PC-3 (cell line): Measurements from ENCODE around the gene LTB4R. TPM values are rescaled to one million over a fixed set of nuclear protein-coding genes. Genes with fewer than 3 reads are reported as not detected.

Experiments used
- ATAC-seq: fragments of 200-7000 bp; cut with Tn5 transposase; 2 replicates; pipeline ENCODE4 v1.9.1; 2020; ENCODE audit warnings: mild to moderate bottlenecking, moderate library complexity
- BruUV-seq: library from RNA; stranded (reverse); fragments of 400-500 nt; replicated peaks from 2 replicates; lab custom pipeline; 2021; lab: Mats Ljungman, UMichigan
- CTCF ChIA-PET: fragments of 300-600 bp; sonication (Branson Sonifier 250); formaldehyde crosslinking; loops from one replicate; lab custom pipeline; 2022; ENCODE audit warnings: antibody characterized with exemption; lab: Charles Lee
- POLR2A ChIA-PET: fragments of 300-600 bp; sonication (Branson Sonifier 250); formaldehyde crosslinking; loops from one replicate; lab custom pipeline; 2022; ENCODE audit warnings: antibody characterized with exemption; ENCODE audit not compliant: unreplicated experiment; lab: Charles Lee
- DNase-seq: peaks from one replicate; pipeline ENCODE4 v3.0.0-alpha.2; 2015
- H2AFZ ChIP-seq: fragments of 300-600 bp; sonication (generic); 2 replicates; pipeline ENCODE4 v1.6.0; 2016; ENCODE audit warnings: antibody characterized with exemption, low read length
- H3F3A ChIP-seq: fragments of 300-600 bp; sonication (generic); one replicate; pipeline ENCODE4 v1.6.0; 2017; ENCODE audit warnings: antibody characterized with exemption, low read length, control low read depth, mild to moderate bottlenecking; ENCODE audit not compliant: unreplicated experiment
- H3K27ac ChIP-seq: fragments of 300-600 bp; sonication (generic); 2 replicates; pipeline ENCODE4 v1.5.1; 2016; ENCODE audit warnings: mild to moderate bottlenecking, low read length
- H3K27me3 ChIP-seq: fragments of 300-600 bp; sonication (generic); 2 replicates; pipeline ENCODE4 v1.6.1; 2016; ENCODE audit warnings: low read length, mixed read lengths
- H3K36me3 ChIP-seq: fragments of 300-600 bp; sonication (generic); 2 replicates; pipeline ENCODE4 v1.6.1; 2016; ENCODE audit warnings: low read depth, mixed run types, low read length, mixed read lengths
- H3K4me1 ChIP-seq: fragments of 300-600 bp; sonication (generic); 2 replicates; pipeline ENCODE4 v1.5.1; 2016; ENCODE audit warnings: low read length; ENCODE audit not compliant: insufficient read depth
- H3K4me2 ChIP-seq: fragments of 300-600 bp; sonication (generic); 2 replicates; pipeline ENCODE4 v1.6.0; 2016; ENCODE audit warnings: low read length
- H3K4me3 ChIP-seq: fragments of 300-600 bp; sonication (generic); 2 replicates; pipeline ENCODE4 v1.5.1; 2016; ENCODE audit warnings: mild to moderate bottlenecking, low read length, mixed read lengths
- H3K79me2 ChIP-seq: fragments of 300-600 bp; sonication (generic); 2 replicates; pipeline ENCODE4 v1.6.1; 2017; ENCODE audit warnings: low read length, mixed read lengths
- H3K9ac ChIP-seq: fragments of 300-600 bp; sonication (generic); 2 replicates; pipeline ENCODE4 v1.6.0; 2016; ENCODE audit warnings: mild to moderate bottlenecking, low read length
- H3K9me2 ChIP-seq: fragments of 300-600 bp; sonication (generic); replicated peaks from 2 replicates; pipeline ENCODE4 v1.6.1; 2016; ENCODE audit warnings: mixed run types, low read length, mixed read lengths
- H3K9me3 ChIP-seq: fragments of 300-600 bp; sonication (generic); 2 replicates; pipeline ENCODE4 v1.6.1; 2016; ENCODE audit warnings: low read length, mixed read lengths
- H4K20me1 ChIP-seq: fragments of 300-600 bp; sonication (generic); 2 replicates; pipeline ENCODE4 v1.6.1; 2016; ENCODE audit warnings: low read length, mixed read lengths
- EZH2 ChIP-seq: fragments of 300-600 bp; sonication (generic); IDR thresholded peaks from one replicate; pipeline ENCODE4 v1.6.1; 2017; ENCODE audit warnings: antibody characterized with exemption, mild to moderate bottlenecking, low read length; ENCODE audit not compliant: unreplicated experiment
- EZH2phosphoT487 ChIP-seq: fragments of 300-600 bp; sonication (generic); IDR thresholded peaks from 2 replicates; pipeline ENCODE4 v1.6.1; 2018; ENCODE audit warnings: mild to moderate bottlenecking, antibody characterized with exemption, low read length, borderline replicate concordance
- intact Hi-C: fragments of 100-400 bp; cut with micrococcal nuclease; formaldehyde crosslinking; loops from 2 replicates; pipeline ENCODE4 v1.9.0; 2023
- total RNA-seq: library from RNA; depleted of rRNA; stranded (reverse); fragments of >200 nt; gene quantifications from 2 replicates; pipeline ENCODE4 v1.2.3, GENCODE V29; 2014
- TF ChIP-seq, protein P1 (sequence below): fragments of 300-600 bp; sonication (generic); conservative IDR thresholded peaks from 2 replicates; pipeline ENCODE4 v1.5.1; 2017; ENCODE audit warnings: antibody characterized with exemption, low read depth, mild to moderate bottlenecking, low read length

The LTB4R gene
- total RNA-seq, 1 experiment from 2014 or later = 11.6 TPM

- ATAC-seq (no peak), DNase-seq (no peak)
- Histone ChIP-seq H4K20me1 (no peaks in the 10 kb centered on the region), H3K27me3 (no peaks in the 10 kb centered on the region), H3K9ac (no peak overlapping the region), H3K9me3 (no peaks in the 10 kb centered on the region), H3K9me2 (no peaks in the 10 kb centered on the region), H3K4me1 (no peaks in the 10 kb centered on the region), H3K79me2 (no peaks in the 10 kb centered on the region), H3K27ac (no peak overlapping the region), H2AFZ (no peak overlapping the region), H3F3A (no peaks in the 10 kb centered on the region), H3K36me3 (no peaks in the 10 kb centered on the region), H3K4me2 (no peak overlapping the region), H3K4me3 (no peak overlapping the region)
- ChIA-PET POLR2A (no interaction called here), CTCF (no interaction called here)
- TF ChIP-seq EZH2 (no peak), EZH2phosphoT487 (no peak)
- TF ChIP-seq, protein P1, sequence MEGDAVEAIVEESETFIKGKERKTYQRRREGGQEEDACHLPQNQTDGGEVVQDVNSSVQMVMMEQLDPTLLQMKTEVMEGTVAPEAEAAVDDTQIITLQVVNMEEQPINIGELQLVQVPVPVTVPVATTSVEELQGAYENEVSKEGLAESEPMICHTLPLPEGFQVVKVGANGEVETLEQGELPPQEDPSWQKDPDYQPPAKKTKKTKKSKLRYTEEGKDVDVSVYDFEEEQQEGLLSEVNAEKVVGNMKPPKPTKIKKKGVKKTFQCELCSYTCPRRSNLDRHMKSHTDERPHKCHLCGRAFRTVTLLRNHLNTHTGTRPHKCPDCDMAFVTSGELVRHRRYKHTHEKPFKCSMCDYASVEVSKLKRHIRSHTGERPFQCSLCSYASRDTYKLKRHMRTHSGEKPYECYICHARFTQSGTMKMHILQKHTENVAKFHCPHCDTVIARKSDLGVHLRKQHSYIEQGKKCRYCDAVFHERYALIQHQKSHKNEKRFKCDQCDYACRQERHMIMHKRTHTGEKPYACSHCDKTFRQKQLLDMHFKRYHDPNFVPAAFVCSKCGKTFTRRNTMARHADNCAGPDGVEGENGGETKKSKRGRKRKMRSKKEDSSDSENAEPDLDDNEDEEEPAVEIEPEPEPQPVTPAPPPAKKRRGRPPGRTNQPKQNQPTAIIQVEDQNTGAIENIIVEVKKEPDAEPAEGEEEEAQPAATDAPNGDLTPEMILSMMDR = no peak
- intact Hi-C loops = no loop called here
- no TSS peak for BruUV-seq
Observed at GRCh38 chr14:24324024-24324423, 12.7 kb downstream of the LTB4R start.

DNA sequence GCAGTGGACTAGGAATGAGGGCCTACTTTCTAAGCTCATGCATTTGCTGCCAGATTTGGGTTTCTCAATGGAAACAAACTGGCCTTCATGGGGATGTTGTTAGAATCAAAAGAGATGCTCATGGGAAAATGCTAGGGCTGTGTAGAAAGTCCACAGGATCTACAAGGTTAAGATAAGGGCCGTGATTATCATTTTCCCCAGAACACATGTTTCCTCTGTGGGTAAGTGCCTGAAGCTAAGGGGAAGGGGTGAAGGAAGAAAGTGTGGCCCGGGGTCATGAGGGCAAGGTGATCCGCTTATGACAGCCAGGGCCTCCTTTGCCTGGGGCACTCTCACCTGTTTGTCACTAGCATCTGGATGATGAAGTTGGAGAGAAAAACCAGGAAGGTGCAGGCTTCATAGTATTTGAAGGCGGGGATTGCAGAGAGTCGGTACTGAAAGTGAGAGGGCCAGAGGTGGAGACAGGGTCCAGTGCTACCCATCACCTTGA lies 13.8 kb downstream of the LTB4R start:
- no peak for ATAC-seq
- H3K4me1 ChIP-seq = no peaks in the 10 kb centered on the region
- H3K27ac ChIP-seq = no peak overlapping the region
- H4K20me1 ChIP-seq = no peaks in the 10 kb centered on the region
- H3K4me3 ChIP-seq = no peak overlapping the region
- no peaks in the 10 kb centered on the region for H3K9me3 ChIP-seq
- DNase-seq = no peak
- H3K4me2 ChIP-seq = no peak overlapping the region
- POLR2A ChIA-PET = no interaction called here
- no peaks in the 10 kb centered on the region for H3K79me2 ChIP-seq
- no peaks in the 10 kb centered on the region for H3K36me3 ChIP-seq
- H3K27me3 ChIP-seq = no peaks in the 10 kb centered on the region
- BruUV-seq = no TSS peak
- H2AFZ ChIP-seq = no peak overlapping the region
- H3K9ac ChIP-seq = no peak overlapping the region
- intact Hi-C loops = no loop called here
- no peaks in the 10 kb centered on the region for H3F3A ChIP-seq
- CTCF ChIA-PET = no interaction called here
- TF ChIP-seq, protein P1 = no peak
- TF ChIP-seq EZH2phosphoT487 = no peak
- no peak for TF ChIP-seq EZH2
- H3K9me2 ChIP-seq = no peaks in the 10 kb centered on the region

DNA sequence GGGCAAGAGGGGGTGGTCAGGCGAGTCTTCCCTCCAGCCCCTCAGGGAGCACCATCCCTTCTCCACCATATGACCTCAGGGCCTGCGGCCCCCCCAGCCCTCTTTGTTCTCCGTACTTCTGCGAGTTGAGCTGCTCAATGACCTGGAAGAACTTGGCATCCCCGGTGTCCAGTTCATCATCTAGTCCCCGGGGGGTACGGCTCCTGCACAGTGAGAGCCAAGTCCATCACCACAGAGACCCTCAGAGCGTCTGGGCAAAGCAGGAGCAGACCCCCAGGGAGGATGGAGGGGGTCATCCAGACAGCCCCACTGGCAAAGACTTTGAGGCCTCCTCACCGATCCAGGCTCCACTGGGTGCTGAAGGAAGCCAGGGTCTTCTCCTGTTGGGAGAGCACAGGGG lies 14.7 kb downstream of the LTB4R start:
- BruUV-seq = no TSS peak
- Histone ChIP-seq H3K36me3 (no peaks in the 10 kb centered on the region), H3K27me3 (no peaks in the 10 kb centered on the region), H3K4me1 (no peaks in the 10 kb centered on the region), H3K9me3 (no peaks in the 10 kb centered on the region), H3K9ac (no peak overlapping the region), H3K79me2 (no peaks in the 10 kb centered on the region), H4K20me1 (no peaks in the 10 kb centered on the region), H3F3A (no peaks in the 10 kb centered on the region), H3K9me2 (no peaks in the 10 kb centered on the region), H3K27ac (no peak overlapping the region), H2AFZ (no peak overlapping the region), H3K4me3 (no peak overlapping the region), H3K4me2 (no peak overlapping the region)
- no peak for TF ChIP-seq EZH2
- TF ChIP-seq EZH2phosphoT487 = no peak
- TF ChIP-seq, protein P1 = no peak
- ATAC-seq (no peak), DNase-seq (no peak)
- CTCF ChIA-PET = no interaction called here
- intact Hi-C loops = no loop called here
- POLR2A ChIA-PET = no interaction called here
